ENCODE data around the gene SHISA9.

Gene SHISA9

DNA sequence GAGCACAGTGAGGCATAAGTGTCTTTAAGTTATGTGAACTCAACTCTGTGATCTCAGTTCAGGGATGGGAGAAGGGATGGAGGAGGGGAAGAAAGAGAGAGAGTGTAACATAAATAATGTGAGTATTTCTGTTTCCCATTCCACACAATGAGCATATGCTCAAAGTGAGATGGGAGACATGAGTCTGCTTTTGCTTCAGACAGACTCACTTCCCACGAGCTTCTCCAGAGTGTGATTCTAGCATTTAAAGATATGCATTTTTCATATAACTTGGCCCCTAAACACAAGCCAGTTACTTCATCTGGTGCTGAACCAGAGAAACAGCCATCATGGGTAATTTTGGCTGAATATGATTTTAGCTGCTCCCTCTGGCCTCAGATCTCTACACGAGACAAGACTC is 35.0 kb downstream of the SHISA9 start:
- DNase-seq (ENCODE audit: extremely low read depth, insufficient read length) = no peak
- Histone ChIP-seq H3K4me3 (replicated peaks; ENCODE audit: low read depth, low read length) (no peak overlapping the region), H3K36me3 (ENCODE audit: control insufficient read depth, insufficient read depth, low read length) (no peaks in the 10 kb centered on the region), H3K27me3 (replicated peaks; ENCODE audit: control insufficient read depth, insufficient read depth, low read length) (no peaks in the 10 kb centered on the region)
- TF ChIP-seq, protein P1, sequence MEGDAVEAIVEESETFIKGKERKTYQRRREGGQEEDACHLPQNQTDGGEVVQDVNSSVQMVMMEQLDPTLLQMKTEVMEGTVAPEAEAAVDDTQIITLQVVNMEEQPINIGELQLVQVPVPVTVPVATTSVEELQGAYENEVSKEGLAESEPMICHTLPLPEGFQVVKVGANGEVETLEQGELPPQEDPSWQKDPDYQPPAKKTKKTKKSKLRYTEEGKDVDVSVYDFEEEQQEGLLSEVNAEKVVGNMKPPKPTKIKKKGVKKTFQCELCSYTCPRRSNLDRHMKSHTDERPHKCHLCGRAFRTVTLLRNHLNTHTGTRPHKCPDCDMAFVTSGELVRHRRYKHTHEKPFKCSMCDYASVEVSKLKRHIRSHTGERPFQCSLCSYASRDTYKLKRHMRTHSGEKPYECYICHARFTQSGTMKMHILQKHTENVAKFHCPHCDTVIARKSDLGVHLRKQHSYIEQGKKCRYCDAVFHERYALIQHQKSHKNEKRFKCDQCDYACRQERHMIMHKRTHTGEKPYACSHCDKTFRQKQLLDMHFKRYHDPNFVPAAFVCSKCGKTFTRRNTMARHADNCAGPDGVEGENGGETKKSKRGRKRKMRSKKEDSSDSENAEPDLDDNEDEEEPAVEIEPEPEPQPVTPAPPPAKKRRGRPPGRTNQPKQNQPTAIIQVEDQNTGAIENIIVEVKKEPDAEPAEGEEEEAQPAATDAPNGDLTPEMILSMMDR (IDR thresholded peaks at IDR 0.05; ENCODE audit: insufficient read depth, low read length, poor library complexity, severe bottlenecking) = no peak

DNA sequence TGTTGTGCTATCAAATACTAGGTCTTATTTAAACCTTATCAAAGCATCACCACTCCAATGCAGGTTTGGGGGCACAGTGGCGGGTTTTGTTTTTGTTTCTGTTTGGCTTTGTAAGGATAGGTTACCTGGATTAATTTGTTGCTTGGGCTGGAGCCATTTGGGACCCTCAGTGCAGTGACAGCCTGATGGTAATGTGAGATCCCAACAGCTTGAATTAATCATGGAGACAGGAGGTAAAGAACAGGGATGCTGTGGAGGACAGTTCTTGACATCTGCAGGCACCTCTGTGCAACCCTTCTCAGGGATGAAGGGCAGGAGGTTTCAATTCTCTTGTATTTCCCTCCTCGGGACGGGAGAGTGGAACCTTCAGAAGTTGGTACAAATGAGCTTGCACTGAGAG is 40.5 kb downstream of the SHISA9 start:
- TF ChIP-seq, protein P1 (IDR thresholded peaks at IDR 0.05; ENCODE audit: insufficient read depth, low read length, poor library complexity, severe bottlenecking) = no peak
- no peaks in the 10 kb centered on the region for H3K36me3 ChIP-seq (ENCODE audit: control insufficient read depth, insufficient read depth, low read length)
- no peak for DNase-seq (ENCODE audit: extremely low read depth, insufficient read length)
- H3K27me3 ChIP-seq (replicated peaks; ENCODE audit: control insufficient read depth, insufficient read depth, low read length) = no peaks in the 10 kb centered on the region; the same call in 1 of the 2 replicates
- H3K4me3 ChIP-seq (replicated peaks; ENCODE audit: low read depth, low read length) = no peak overlapping the region

DNA sequence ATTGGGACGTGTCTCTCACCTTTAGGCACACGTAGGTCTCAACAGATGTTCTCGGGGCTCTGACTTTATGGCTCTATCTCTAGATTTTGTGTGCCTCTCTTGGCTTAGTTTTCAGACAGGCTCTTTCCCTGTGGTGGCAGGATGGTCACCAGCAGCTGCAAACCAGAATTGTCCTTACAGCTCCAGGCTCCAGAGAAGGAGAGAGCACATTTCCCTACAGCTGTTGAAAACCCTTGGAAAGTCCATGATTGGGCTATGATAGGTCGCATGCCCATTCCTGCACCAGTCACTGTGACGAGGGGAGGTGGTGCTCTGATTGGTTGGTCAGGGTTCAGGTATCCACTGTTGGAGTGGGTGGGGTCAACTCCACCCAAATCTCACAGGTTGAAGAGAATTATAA is 41.5 kb downstream of the SHISA9 start:
- no peaks in the 10 kb centered on the region for H3K36me3 ChIP-seq (ENCODE audit: control insufficient read depth, insufficient read depth, low read length)
- H3K27me3 ChIP-seq (replicated peaks; ENCODE audit: control insufficient read depth, insufficient read depth, low read length) = no peaks in the 10 kb centered on the region; the same call in 1 of the 2 replicates
- H3K4me3 ChIP-seq (replicated peaks; ENCODE audit: low read depth, low read length) = no peak overlapping the region
- no peak for DNase-seq (ENCODE audit: extremely low read depth, insufficient read length)
- TF ChIP-seq, protein P1 (IDR thresholded peaks at IDR 0.05; ENCODE audit: insufficient read depth, low read length, poor library complexity, severe bottlenecking) = no peak

DNA sequence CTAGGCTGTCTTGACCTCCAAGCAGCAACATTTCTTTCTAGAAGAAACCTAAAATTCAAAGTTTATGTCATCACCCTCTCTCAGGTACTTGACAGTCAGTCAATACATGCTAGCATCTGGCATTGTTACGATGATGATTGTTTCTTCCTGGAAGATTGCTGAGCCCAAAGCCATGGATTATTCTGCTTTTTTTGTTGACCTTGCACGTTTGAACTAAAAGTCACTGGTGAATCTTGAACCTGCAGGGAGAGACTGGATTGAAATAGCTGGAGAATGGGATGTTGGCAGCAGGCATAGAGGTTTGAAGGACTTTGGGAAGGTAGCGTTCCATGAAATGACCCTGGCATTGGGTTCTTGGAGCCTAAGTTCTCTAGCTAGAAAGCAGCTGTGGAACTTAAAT is 42.9 kb downstream of the SHISA9 start:
- TF ChIP-seq, protein P1 (IDR thresholded peaks at IDR 0.05; ENCODE audit: insufficient read depth, low read length, poor library complexity, severe bottlenecking) = no peak
- Histone ChIP-seq H3K36me3 (ENCODE audit: control insufficient read depth, insufficient read depth, low read length) (no peaks in the 10 kb centered on the region), H3K27me3 (replicated peaks; ENCODE audit: control insufficient read depth, insufficient read depth, low read length) (no peaks in the 10 kb centered on the region; the same call in 1 of the 2 replicates), H3K4me3 (replicated peaks; ENCODE audit: low read depth, low read length) (no peak overlapping the region)
- DNase-seq (ENCODE audit: extremely low read depth, insufficient read length) = no peak

DNA sequence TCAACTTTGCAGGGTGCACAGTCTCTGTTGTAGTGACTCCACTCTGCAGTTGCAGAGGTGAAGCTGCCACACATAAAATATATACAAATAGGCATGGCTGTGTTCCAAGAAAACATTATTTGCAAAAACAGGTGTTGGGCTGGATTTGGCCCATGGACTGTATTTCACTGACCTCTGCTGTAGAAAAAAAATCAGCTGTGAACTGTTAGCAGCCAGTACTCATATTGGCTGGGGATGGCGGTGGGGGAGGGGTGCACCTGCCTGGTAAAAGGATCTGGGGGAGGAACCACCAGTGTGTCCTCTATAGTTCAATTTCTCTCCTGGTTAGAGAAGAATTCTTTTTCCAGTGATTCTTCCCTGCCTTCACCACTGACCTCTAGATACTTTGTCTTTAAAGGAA is 50.0 kb downstream of the SHISA9 start:
- Histone ChIP-seq H3K27me3 (replicated peaks; ENCODE audit: control insufficient read depth, insufficient read depth, low read length) (no peaks in the 10 kb centered on the region; the same call in none of the 2 replicates), H3K4me3 (replicated peaks; ENCODE audit: low read depth, low read length) (no peak overlapping the region), H3K36me3 (ENCODE audit: control insufficient read depth, insufficient read depth, low read length) (no peaks in the 10 kb centered on the region)
- DNase-seq (ENCODE audit: extremely low read depth, insufficient read length) = no peak
- TF ChIP-seq, protein P1 (IDR thresholded peaks at IDR 0.05; ENCODE audit: insufficient read depth, low read length, poor library complexity, severe bottlenecking) = no peak

DNA sequence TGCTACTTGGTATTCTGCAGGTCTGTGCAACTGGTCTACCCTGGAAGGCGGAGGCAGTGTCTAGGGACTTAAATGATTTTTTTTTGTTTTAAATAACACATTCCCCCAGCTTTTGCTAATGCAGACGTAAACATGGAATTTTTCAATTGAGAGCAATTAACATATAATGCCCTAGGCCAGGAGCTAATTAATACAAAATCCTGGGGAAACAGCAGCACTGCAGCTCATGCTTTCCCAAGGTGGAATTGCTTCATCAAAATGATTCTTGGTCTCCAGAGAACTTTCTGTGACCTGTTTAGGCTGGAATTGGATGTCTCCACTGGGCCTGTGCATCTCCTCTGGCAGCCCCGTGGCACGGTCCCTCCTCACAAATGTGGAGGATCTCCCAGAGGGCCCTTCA is 50.6 kb downstream of the SHISA9 start:
- Histone ChIP-seq H3K4me3 (replicated peaks; ENCODE audit: low read depth, low read length) (no peak overlapping the region), H3K36me3 (ENCODE audit: control insufficient read depth, insufficient read depth, low read length) (no peaks in the 10 kb centered on the region), H3K27me3 (replicated peaks; ENCODE audit: control insufficient read depth, insufficient read depth, low read length) (no peaks in the 10 kb centered on the region; the same call in none of the 2 replicates)
- DNase-seq (ENCODE audit: extremely low read depth, insufficient read length) = no peak
- TF ChIP-seq, protein P1 (IDR thresholded peaks at IDR 0.05; ENCODE audit: insufficient read depth, low read length, poor library complexity, severe bottlenecking) = no peak

Measured in GM06990 (cell line).